A549 (cell line): Measurements from ENCODE around the gene GPLD1.

Experiments
- BHLHE40 ChIP-seq: IDR thresholded peaks from 2 replicates; pipeline ENCODE4 v1.6.1; 2012; ENCODE audit warnings: low read depth, low read length, inconsistent platforms
- CBX8 ChIP-seq: fragments of 200-600 bp; sonication (generic); IDR thresholded peaks from 2 replicates; pipeline ENCODE4 v1.6.1; 2016
- CEBPB ChIP-seq, 2 experiments: fragments of >200 bp in 1 of 2; sonication (Bioruptor Twin) in 1 of 2; formaldehyde crosslinking in 1 of 2; IDR thresholded peaks; 2 replicates each; pipeline ENCODE4 v1.6.1; 2012 to 2016
- CTCF ChIP-seq: fragments of >200 bp; sonication (Bioruptor Twin); formaldehyde crosslinking; IDR thresholded peaks from 3 replicates; pipeline ENCODE4 v1.5.1; 2016
- EHF ChIP-seq: fragments of 250-450 bp; sonication (Bioruptor Pico); IDR thresholded peaks from 2 replicates; pipeline ENCODE4 v1.5.0; 2020; ENCODE audit warnings: mild to moderate bottlenecking
- EP300 ChIP-seq, 2 experiments: fragments of >200 bp; sonication (Bioruptor Twin); formaldehyde crosslinking; IDR thresholded peaks; 2 replicates in 1 of 2; 3 replicates in 1 of 2; pipeline ENCODE4 v1.6.1; 2016 to 2017
- JUN ChIP-seq, 2 experiments: fragments of >200 bp; sonication (Bioruptor Twin); formaldehyde crosslinking; IDR thresholded peaks; 2 replicates in 1 of 2; 3 replicates in 1 of 2; pipeline ENCODE4 v1.6.1; 2016 to 2017
- JUNB ChIP-seq: fragments of >200 bp; sonication (Bioruptor Twin); formaldehyde crosslinking; IDR thresholded peaks from 2 replicates; pipeline ENCODE4 v1.6.1; 2016
- MAX ChIP-seq: IDR thresholded peaks from 2 replicates; pipeline ENCODE4 v1.6.1; 2012
- MAZ ChIP-seq: fragments of 150-350 bp; IDR thresholded peaks from 2 replicates; pipeline ENCODE4 v1.6.1; 2014; ENCODE audit warnings: antibody characterized with exemption, low read depth, low read length, borderline replicate concordance
- POLR2A ChIP-seq: IDR thresholded peaks from 2 replicates; pipeline ENCODE4 v1.6.1; 2012; ENCODE audit warnings: mild to moderate bottlenecking, low read length
- SREBF2 ChIP-seq: fragments of 450-650 bp; IDR thresholded peaks from 2 replicates; pipeline ENCODE4 v1.6.1; 2014; ENCODE audit warnings: mild to moderate bottlenecking, moderate library complexity
- USF2 ChIP-seq: fragments of 450-650 bp; IDR thresholded peaks from 2 replicates; pipeline ENCODE4 v1.6.1; 2014; ENCODE audit warnings: antibody characterized with exemption

GRCh38 chr6:24394780-24395437 lies 94.5 kb downstream of the GPLD1 start:
- TF ChIP-seq JUN (IDR thresholded peaks at IDR 0.05) (no peak), CTCF (no peak), MAX (no peak), BHLHE40 (no peak), USF2 (no peak), EHF (CRISPR knock-in tag) (no peak), EP300 (IDR thresholded peaks at IDR 0.05) (no peak), CEBPB (IDR thresholded peaks at IDR 0.05) (no peak), MAZ (no peak), JUNB (no peak), SREBF2 (no peak), POLR2A (no peak), CBX8 (no peak)
